ENCODE measurements around the gene ANKRD10. TPM values are rescaled to one million over a fixed set of nuclear protein-coding genes. Genes with fewer than 3 reads are reported as not detected.

Gene ANKRD10
- total and polyA plus RNA-seq, 2 of the 8 experiments (the other 6 are each of a cell fraction or from before 2014, with no cell fraction given) = 146 to 218 TPM

DNA sequence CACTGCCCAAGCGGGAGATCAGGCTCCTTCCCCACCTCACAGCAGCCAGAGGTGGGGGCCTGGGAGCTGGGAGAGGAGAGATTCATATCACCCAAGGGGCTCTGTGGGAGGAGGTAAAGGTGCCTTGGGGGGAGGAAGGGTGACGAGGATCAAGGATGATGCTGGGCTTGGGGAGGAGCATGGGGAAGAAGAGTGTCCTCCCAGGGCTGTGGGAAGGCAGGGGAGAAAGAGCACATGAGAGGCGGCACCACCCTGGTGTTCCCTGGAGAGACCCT is 82.7 kb downstream of the ANKRD10 start:
- Histone ChIP-seq H3K14ac (ENCODE audit: insufficient read length) (no peak overlapping the region), H2BK12ac (ENCODE audit: low read depth, low read length) (no peak overlapping the region), H3K23ac (ENCODE audit: insufficient read length) (no peak overlapping the region), H3K18ac (ENCODE audit: extremely low read depth, low read length) (no peak overlapping the region), H4K20me1 (replicated peaks in 1 of 2; ENCODE audit: control insufficient read depth in 1 of 2, insufficient read depth in 2 of 2, low read length in 2 of 2) (no peaks in the 10 kb centered on the region), H4K5ac (ENCODE audit: insufficient read length, low read depth, low read length) (no peak overlapping the region), H3K4me1 (replicated peaks in 1 of 4; ENCODE audit: control insufficient read depth in 3 of 4, insufficient read depth in 4 of 4, low read length in 3 of 4) (no peaks in the 10 kb centered on the region), H3K4me2 (ENCODE audit: insufficient read depth in 1 of 2, low read depth in 2 of 2, low read length in 2 of 2) (no peak overlapping the region), H3K4ac (replicated peaks; ENCODE audit: insufficient read length, low read depth, low read length) (no peak overlapping the region), H3K9me3 (ENCODE audit: insufficient read depth in 2 of 2, low read depth in 1 of 2, low read length in 1 of 2) (no peaks in the 10 kb centered on the region), H3K79me1 (ENCODE audit: low read depth, low read length) (no peaks in the 10 kb centered on the region), H2BK15ac (ENCODE audit: low read length) (no peak overlapping the region), H2AK5ac (ENCODE audit: low read depth, low read length) (no peak overlapping the region), H4K91ac (replicated peaks; ENCODE audit: insufficient read length, low read length) (no peak overlapping the region), H2BK120ac (replicated peaks; ENCODE audit: low read depth, low read length) (no peak overlapping the region), H2BK20ac (ENCODE audit: low read length) (no peak overlapping the region), H2BK5ac (ENCODE audit: low read depth, low read length) (no peak overlapping the region), H2AFZ (ENCODE audit: low read length) (no peak overlapping the region), H4K8ac (ENCODE audit: extremely low read depth, insufficient read depth, low read length) (no peak overlapping the region), H3K23me2 (ENCODE audit: low read depth, low read length) (no peaks in the 10 kb centered on the region), H3K36me3 (ENCODE audit: control insufficient read depth in 2 of 4, insufficient read depth in 4 of 4, low read length in 3 of 4) (no peaks in the 10 kb centered on the region), H3K56ac (replicated peaks; ENCODE audit: insufficient read length, low read depth, low read length) (no peak overlapping the region), H3K27ac (ENCODE audit: low read depth, low read length) (no peak overlapping the region), H3K79me2 (ENCODE audit: control insufficient read depth in 1 of 2, insufficient read depth in 2 of 2, low read length in 2 of 2) (no peaks in the 10 kb centered on the region), H3K27me3 (replicated peaks in 1 of 4; ENCODE audit: control insufficient read depth in 3 of 4, extremely low read depth in 1 of 4, insufficient read depth in 3 of 4, low read length in 3 of 4) (no peaks in the 10 kb centered on the region; a peak in 1 of 7 replicates), H3K4me3 (ENCODE audit: extremely low read depth in 1 of 4, insufficient read depth in 2 of 4, low read depth in 3 of 4, low read length in 4 of 4) (no peak overlapping the region), H3K9ac (replicated peaks in 1 of 4; ENCODE audit: extremely low read depth in 1 of 4, low read depth in 3 of 4, low read length in 3 of 4) (no peak overlapping the region)
- TF ChIP-seq JUND (IDR thresholded peaks at IDR 0.05; ENCODE audit: low read length) (no peak), SP1 (IDR thresholded peaks at IDR 0.05; ENCODE audit: low read depth, low read length) (no peak), CHD2 (IDR thresholded peaks at IDR 0.05; ENCODE audit: low read length) (no peak), RFX5 (IDR thresholded peaks at IDR 0.05; ENCODE audit: borderline replicate concordance, low read depth, low read length) (no peak), PHF8 (conservative IDR thresholded peaks at IDR 0.05; ENCODE audit: low read depth, low read length) (no peak), RBBP5 (IDR thresholded peaks at IDR 0.05; ENCODE audit: borderline replicate concordance, low read depth, low read length) (no peak), GABPA (IDR thresholded peaks at IDR 0.05; ENCODE audit: borderline replicate concordance, insufficient read depth, low read length) (no peak), BCL11A (IDR thresholded peaks at IDR 0.05; ENCODE audit: low read depth in 2 of 2, low read length in 2 of 2) (no peak), TBP (IDR thresholded peaks at IDR 0.05; ENCODE audit: low read depth, low read length) (no peak), SIX5 (IDR thresholded peaks at IDR 0.05; ENCODE audit: low read depth, low read length) (no peak), EZH2 (IDR thresholded peaks at IDR 0.05; ENCODE audit: low read depth, low read length, severe bottlenecking) (no peak)
- ChIA-PET CTCF (ENCODE audit: partially characterized antibody) (interaction anchor here (0.9 to 1.0 kb wide), 2 partner anchors 9 to 15 kb away, joined by 3 to 4 read pairs; no protein-coding TSS in a partner anchor), POLR2A (ENCODE audit: partially characterized antibody) (interaction anchor here (0.9 kb wide), 1 partner anchor 81 kb away, joined by 3 read pairs; no protein-coding TSS in a partner anchor)
- WGBS, 2 experiments (ENCODE audit: extremely low coverage in 1 of 2, insufficient coverage in 1 of 2, insufficient read length in 1 of 2, insufficient replicate concordance in 2 of 2, low coverage in 1 of 2, low lambda C conversion rate in 2 of 2, missing lambda C conversion rate in 1 of 2) = 86% methylated on average over 2 of the region's 3 CpGs; no CpG with 5 or more reads in 1 of the 2 experiments
- FAIRE-seq (no peak), DNase-seq (ENCODE audit: low read depth in 1 of 2, low spot score in 2 of 2) (no peak)

All from H1 (cell line).